Measurements from ENCODE around the gene GGTA1. TPM values are rescaled to one million over a fixed set of nuclear protein-coding genes. Genes with fewer than 3 reads are reported as not detected.

GGTA1 gene
- total and polyA plus RNA-seq, 7 donors: 0.50 to 7.0 (median 1.7) TPM

- H3K4me1 ChIP-seq: peaks cover 17% of the 10 kb centered on the region
Measured at GRCh38 chr9:121484651-121485446, 14.8 kb downstream of the GGTA1 start.

GRCh38 chr9:121483473-121484031 is 16.1 kb downstream of the GGTA1 start:
- WGBS, 3 donors: 61 to 74% (median 72%) methylated on average over 7 of the region's 7 CpGs
- TF ChIP-seq CTCF (IDR thresholded peaks at IDR 0.05): no peak
- H3K36me3 ChIP-seq (ENCODE audit: insufficient read depth in 1 of 2, low read depth in 1 of 2): no peaks in the 10 kb centered on the region
- ATAC-seq (no peak), DNase-seq (no peak)
- intact Hi-C loops (cut with DNase I): no loop called here
- no peak overlapping the region for H3K4me3 ChIP-seq
- no peaks in the 10 kb centered on the region for H3K9me3 ChIP-seq
- H3K27me3 ChIP-seq (ENCODE audit: insufficient read depth in 3 of 3, low read length in 2 of 3): no peaks in the 10 kb centered on the region
- no peak overlapping the region for H3K27ac ChIP-seq
- H3K4me1 ChIP-seq: peaks cover 17% of the 10 kb centered on the region

More at GRCh38 chr9:121484651-121485446, 14.8 kb downstream of the GGTA1 start:
- DNase-seq (no peak), ATAC-seq (peak in 1 of 4 donors; percentile 40)
- H3K27ac ChIP-seq: peak overlapping the region; percentile 14
- H3K4me3 ChIP-seq: no peak overlapping the region
- 36 to 56% (median 42%) methylated on average over 11 of the region's 11 CpGs for WGBS, 3 donors
- no peak for TF ChIP-seq CTCF (IDR thresholded peaks at IDR 0.05)
- no peaks in the 10 kb centered on the region for H3K36me3 ChIP-seq (ENCODE audit: insufficient read depth in 1 of 2, low read depth in 1 of 2)
- no peaks in the 10 kb centered on the region for H3K27me3 ChIP-seq (ENCODE audit: insufficient read depth in 3 of 3, low read length in 2 of 3)
- H3K9me3 ChIP-seq: no peaks in the 10 kb centered on the region
- intact Hi-C loops (cut with DNase I): no loop called here

GRCh38 chr9:121483049-121483448 is 16.6 kb downstream of the GGTA1 start:
- no peaks in the 10 kb centered on the region for H3K36me3 ChIP-seq (ENCODE audit: insufficient read depth in 1 of 2, low read depth in 1 of 2)
- peak in 1 of 4 donors; percentile 43 for ATAC-seq
- no peak overlapping the region for H3K4me3 ChIP-seq
- H3K27me3 ChIP-seq (ENCODE audit: insufficient read depth in 3 of 3, low read length in 2 of 3): peaks cover 0 to 2% (median 0%) of the 10 kb centered on the region in 3 donors
- no peaks in the 10 kb centered on the region for H3K9me3 ChIP-seq
- peaks cover 17% of the 10 kb centered on the region for H3K4me1 ChIP-seq
- intact Hi-C loops (cut with DNase I): no loop called here
- 61 to 74% (median 62%) methylated on average over 5 of the region's 5 CpGs for WGBS, 3 donors
- DNase-seq: no peak
- TF ChIP-seq CTCF (IDR thresholded peaks at IDR 0.05): no peak
- H3K27ac ChIP-seq: no peak overlapping the region

- no peak for DNase-seq
- H3K36me3 ChIP-seq (ENCODE audit: insufficient read depth in 1 of 2, low read depth in 1 of 2): no peaks in the 10 kb centered on the region
- no peaks in the 10 kb centered on the region for H3K9me3 ChIP-seq
- intact Hi-C loops (cut with DNase I): no loop called here
- WGBS, 3 donors: 34 to 46% (median 39%) methylated on average over 8 of the region's 8 CpGs
- peaks cover 8% of the 10 kb centered on the region for H3K4me1 ChIP-seq
- no peak overlapping the region for H3K27ac ChIP-seq
- H3K27me3 ChIP-seq (ENCODE audit: insufficient read depth in 3 of 3, low read length in 2 of 3): peaks cover 0 to 2% (median 0%) of the 10 kb centered on the region in 3 donors
- peak in 1 of 4 donors; percentile 54 for ATAC-seq
- H3K4me3 ChIP-seq: no peak overlapping the region
- TF ChIP-seq CTCF (IDR thresholded peaks at IDR 0.05): no peak
Measured at GRCh38 chr9:121478816-121479676, 20.6 kb downstream of the GGTA1 start.
